Ascending aorta (tissue), 2 donors: ENCODE results near the gene TAS1R2. TPM values are rescaled to one million over a fixed set of nuclear protein-coding genes. Genes with fewer than 3 reads are reported as not detected.
A peak's percentile ranks its signal among the peaks of the same experiment; 100 is the strongest.
"Not testable (repeated sequence)": the region's sequence is repeated elsewhere in the genome, so short reads cannot be mapped to it uniquely, and the experiment has no call there.

Source experiments
- DNase-seq, 2 donors: peaks; one replicate each; pipeline ENCODE4 v3.0.0-alpha.2; 2019; ENCODE audit warnings: low spot score in 2 of 2
- H3K27ac ChIP-seq, 2 donors: fragments of 200-600 bp; sonication (generic); one replicate each; pipeline ENCODE4 v1.5.1; 2016 to 2017; ENCODE audit warnings: mild to moderate bottlenecking in 1 of 2
- H3K27me3 ChIP-seq: fragments of 200-600 bp; sonication (generic); one replicate; pipeline ENCODE4 v1.5.1; 2017
- H3K36me3 ChIP-seq, 2 donors: fragments of 200-600 bp; sonication (generic); one replicate each; pipeline ENCODE4 v1.5.1; 2016
- H3K4me1 ChIP-seq, 2 donors: fragments of 200-600 bp; sonication (generic); one replicate each; pipeline ENCODE4 v1.5.1; 2016 to 2017; ENCODE audit warnings: mild to moderate bottlenecking in 1 of 2
- H3K4me3 ChIP-seq, 2 donors: fragments of 200-600 bp; sonication (generic); one replicate each; pipeline ENCODE4 v1.5.1; 2016 to 2017; ENCODE audit warnings: mild to moderate bottlenecking in 1 of 2
- H3K9me3 ChIP-seq, 2 donors: fragments of 200-600 bp; sonication (generic); one replicate each; pipeline ENCODE4 v1.5.1; 2016
- intact Hi-C: fragments of 100-400 bp; cut with DNase I; formaldehyde crosslinking; loops from one replicate; pipeline ENCODE4 v1.15.1; 2023
- total RNA-seq: library from RNA; depleted of rRNA; stranded (reverse); fragments of >200 nt; gene quantifications from one replicate; pipeline ENCODE4 v1.1.0, GENCODE V29; 2016
- TF ChIP-seq, protein P1 (sequence below), 3 experiments: fragments of 200-600 bp in 2 of 3; fragments of 450-650 bp in 1 of 3; sonication (generic) in 2 of 3; IDR thresholded peaks; one replicate each; pipeline ENCODE4 v1.5.1; 2016 to 2019; ENCODE audit warnings: antibody characterized with exemption in 3 of 3, mild to moderate bottlenecking in 1 of 3, moderate library complexity in 1 of 3

TAS1R2 gene
- total RNA-seq, 1 donor from 2014 or later = not detected

DNA sequence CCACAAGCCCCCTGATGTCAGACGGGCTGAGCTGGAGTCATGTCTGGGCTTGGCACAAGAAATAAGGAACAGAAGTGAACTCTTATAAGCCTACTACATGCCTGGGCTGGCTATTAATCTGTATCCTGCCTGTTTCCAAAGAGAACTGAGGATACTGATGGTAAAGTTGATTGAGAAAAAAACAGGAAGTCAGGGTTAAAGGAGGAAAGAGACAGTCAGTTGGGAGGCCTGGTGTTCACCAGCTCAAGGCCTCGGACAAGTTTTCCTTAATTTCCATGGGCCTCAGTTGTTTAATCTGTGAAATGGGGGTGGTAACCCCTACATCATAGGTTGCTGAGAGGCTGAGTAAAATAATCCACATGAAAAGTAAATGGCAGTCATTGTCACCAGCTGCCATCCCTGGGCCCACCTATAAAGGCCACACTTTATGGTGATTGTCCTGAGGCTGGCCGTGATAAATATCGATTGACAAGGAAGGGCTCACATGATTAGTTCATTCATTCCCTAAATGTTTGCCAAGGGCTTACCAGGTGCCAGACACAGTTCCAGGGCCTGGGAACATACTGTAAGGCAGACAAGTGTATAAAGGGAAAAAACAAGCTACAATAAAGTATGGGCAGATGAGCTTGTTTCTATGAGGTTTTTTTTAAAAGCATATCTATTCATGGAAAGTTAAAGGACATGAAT lies 40.0 kb upstream of the TAS1R2 start:
- H3K36me3 ChIP-seq = no peaks in the 10 kb centered on the region
- no peak overlapping the region for H3K4me3 ChIP-seq
- DNase-seq = no peak
- no peaks in the 10 kb centered on the region for H3K9me3 ChIP-seq
- no peak overlapping the region for H3K27ac ChIP-seq
- TF ChIP-seq, protein P1, sequence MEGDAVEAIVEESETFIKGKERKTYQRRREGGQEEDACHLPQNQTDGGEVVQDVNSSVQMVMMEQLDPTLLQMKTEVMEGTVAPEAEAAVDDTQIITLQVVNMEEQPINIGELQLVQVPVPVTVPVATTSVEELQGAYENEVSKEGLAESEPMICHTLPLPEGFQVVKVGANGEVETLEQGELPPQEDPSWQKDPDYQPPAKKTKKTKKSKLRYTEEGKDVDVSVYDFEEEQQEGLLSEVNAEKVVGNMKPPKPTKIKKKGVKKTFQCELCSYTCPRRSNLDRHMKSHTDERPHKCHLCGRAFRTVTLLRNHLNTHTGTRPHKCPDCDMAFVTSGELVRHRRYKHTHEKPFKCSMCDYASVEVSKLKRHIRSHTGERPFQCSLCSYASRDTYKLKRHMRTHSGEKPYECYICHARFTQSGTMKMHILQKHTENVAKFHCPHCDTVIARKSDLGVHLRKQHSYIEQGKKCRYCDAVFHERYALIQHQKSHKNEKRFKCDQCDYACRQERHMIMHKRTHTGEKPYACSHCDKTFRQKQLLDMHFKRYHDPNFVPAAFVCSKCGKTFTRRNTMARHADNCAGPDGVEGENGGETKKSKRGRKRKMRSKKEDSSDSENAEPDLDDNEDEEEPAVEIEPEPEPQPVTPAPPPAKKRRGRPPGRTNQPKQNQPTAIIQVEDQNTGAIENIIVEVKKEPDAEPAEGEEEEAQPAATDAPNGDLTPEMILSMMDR (IDR thresholded peaks at IDR 0.05) = no peak
- intact Hi-C loops = loop anchor here (5.0 kb wide), 1 partner anchor 308 kb away; no protein-coding TSS in a partner anchor
- peaks cover 6 to 9% of the 10 kb centered on the region in 2 donors for H3K4me1 ChIP-seq
- no peaks in the 10 kb centered on the region for H3K27me3 ChIP-seq

GRCh38 chr1:18898567-18898966 lies 39.1 kb upstream of the TAS1R2 start:
- TF ChIP-seq, protein P1 (IDR thresholded peaks at IDR 0.05) = no peak
- no peaks in the 10 kb centered on the region for H3K27me3 ChIP-seq
- no peaks in the 10 kb centered on the region for H3K36me3 ChIP-seq
- H3K27ac ChIP-seq = no peak overlapping the region
- H3K4me3 ChIP-seq = no peak overlapping the region
- H3K9me3 ChIP-seq = no peaks in the 10 kb centered on the region
- no peak for DNase-seq
- H3K4me1 ChIP-seq = peaks cover 4 to 5% of the 10 kb centered on the region in 2 donors
- intact Hi-C loops = no loop called here

DNA sequence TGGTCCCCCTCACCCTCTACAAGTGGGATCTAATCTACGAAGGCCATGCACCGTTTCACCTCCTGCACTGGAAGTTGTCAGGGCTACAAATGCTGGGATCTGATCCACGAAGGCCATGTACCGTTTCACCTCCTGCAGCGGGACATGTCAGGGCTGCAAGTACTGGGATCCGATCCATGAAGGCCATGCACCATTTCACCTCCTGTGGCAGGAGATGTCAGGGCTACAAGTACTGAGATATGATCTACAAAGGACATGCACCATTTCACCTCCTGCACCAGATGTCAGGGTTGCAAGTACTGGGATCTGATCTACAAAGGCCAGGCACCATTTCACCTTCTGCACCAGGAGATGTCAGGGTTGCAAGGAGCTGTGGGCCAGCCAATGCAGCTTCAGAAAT lies 35.9 kb upstream of the TAS1R2 start:
- Histone ChIP-seq H3K36me3 (no peaks in the 10 kb centered on the region), H3K27me3 (no peaks in the 10 kb centered on the region), H3K9me3 (no peaks in the 10 kb centered on the region), H3K4me1 (peaks cover 5 to 9% of the 10 kb centered on the region in 2 donors), H3K27ac (no peak overlapping the region), H3K4me3 (no peak overlapping the region)
- no peak for DNase-seq
- intact Hi-C loops = no loop called here
- TF ChIP-seq, protein P1 (IDR thresholded peaks at IDR 0.05) = no peak

DNA sequence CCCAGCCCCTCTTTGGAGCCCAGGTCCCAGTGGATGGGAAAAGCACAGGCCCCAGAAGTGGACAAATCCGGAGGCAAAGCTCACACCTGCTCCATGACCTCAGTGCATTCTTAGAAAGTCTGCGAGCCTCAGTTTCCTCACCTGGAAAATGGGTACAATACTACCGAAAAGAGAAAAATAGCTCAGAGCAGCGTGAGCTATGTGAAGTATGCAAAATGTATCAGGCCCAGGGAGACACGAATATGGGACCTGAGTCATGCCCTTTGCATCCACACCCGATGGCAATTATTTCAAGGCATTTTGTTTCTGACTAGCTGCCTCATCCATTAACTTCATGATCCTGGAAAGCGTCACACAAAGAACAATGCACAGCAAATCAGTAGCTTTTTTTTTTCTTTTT lies 33.7 kb upstream of the TAS1R2 start:
- no peaks in the 10 kb centered on the region for H3K27me3 ChIP-seq
- no peak for DNase-seq
- H3K9me3 ChIP-seq = no peaks in the 10 kb centered on the region
- TF ChIP-seq, protein P1 (IDR thresholded peaks at IDR 0.05) = no peak
- intact Hi-C loops = no loop called here
- no peak overlapping the region for H3K4me3 ChIP-seq
- H3K36me3 ChIP-seq = peaks cover 0 to 4% of the 10 kb centered on the region in 2 donors
- H3K4me1 ChIP-seq = peaks cover 5 to 12% of the 10 kb centered on the region in 2 donors
- H3K27ac ChIP-seq = no peak overlapping the region

- H3K27ac ChIP-seq, H3K36me3 ChIP-seq, H3K27me3 ChIP-seq, H3K9me3 ChIP-seq, H3K4me3 ChIP-seq, DNase-seq, intact Hi-C loops: not testable (repeated sequence)
- peaks cover 5 to 12% of the 10 kb centered on the region in 2 donors for H3K4me1 ChIP-seq
Measured at GRCh38 chr1:18891858-18892257, 32.4 kb upstream of the TAS1R2 start.

DNA sequence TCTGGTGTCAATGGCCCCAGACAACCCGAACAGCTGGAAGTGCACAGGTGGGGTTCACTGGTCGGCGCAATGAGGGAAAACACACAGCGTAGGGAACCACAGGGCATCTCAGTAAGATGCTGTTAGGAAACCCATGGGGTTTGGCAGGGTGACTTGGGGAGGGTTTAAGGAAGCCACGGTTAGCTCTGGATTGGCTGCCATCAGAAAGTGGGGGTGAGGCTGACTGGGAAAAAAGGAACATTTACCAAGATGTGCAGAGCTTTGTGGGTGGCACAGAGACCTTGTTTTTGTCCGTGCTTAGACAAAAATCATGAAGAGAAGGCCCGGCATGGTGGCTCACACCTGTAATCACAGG lies 31.9 kb upstream of the TAS1R2 start:
- Histone ChIP-seq H3K27me3 (no peaks in the 10 kb centered on the region), H3K36me3 (peaks cover 0 to 4% of the 10 kb centered on the region in 2 donors), H3K4me1 (peaks cover 5 to 12% of the 10 kb centered on the region in 2 donors), H3K27ac (peak overlapping the region; percentile 74 to 79), H3K9me3 (no peaks in the 10 kb centered on the region), H3K4me3 (no peak overlapping the region)
- DNase-seq = no peak
- intact Hi-C loops = no loop called here
- TF ChIP-seq, protein P1 (IDR thresholded peaks at IDR 0.05) = no peak
